Prostate gland (tissue), 2 donors: Measurements from ENCODE around the gene EHBP1. TPM values are rescaled to one million over a fixed set of nuclear protein-coding genes. Genes with fewer than 3 reads are reported as not detected.
"Not testable (repeated sequence)": the region's sequence is repeated elsewhere in the genome, so short reads cannot be mapped to it uniquely, and the experiment has no call there.

ENCODE experiments used
- DNase-seq: peaks from one replicate; pipeline ENCODE4 v3.0.0-alpha.2; 2019; ENCODE audit warnings: low spot score
- H3K27ac ChIP-seq, 2 donors: fragments of 200-600 bp; sonication (generic); 2 replicates each; pipeline ENCODE4 v1.5.1; 2017 to 2019
- H3K27me3 ChIP-seq: fragments of 200-600 bp; sonication (generic); replicated peaks from 2 replicates; pipeline ENCODE4 v1.5.1; 2019; ENCODE audit not compliant: insufficient read depth
- H3K36me3 ChIP-seq, 2 donors: fragments of 200-600 bp; sonication (generic); 1 replicate in 1 of 2; 2 replicates in 1 of 2; pipeline versions ENCODE4 v1.5.1 to v1.8.1; 2017 to 2019
- H3K4me1 ChIP-seq: fragments of 200-600 bp; sonication (generic); replicated peaks from 2 replicates; pipeline ENCODE4 v1.5.1; 2019
- H3K4me3 ChIP-seq, 2 donors: fragments of 200-600 bp; sonication (generic); 2 replicates each; pipeline ENCODE4 v1.5.1; 2017 to 2019
- H3K9me3 ChIP-seq: fragments of 200-600 bp; sonication (generic); 2 replicates; pipeline ENCODE4 v1.5.1; 2017
- POLR2A ChIP-seq: fragments of 450-650 bp; IDR thresholded peaks from one replicate; pipeline ENCODE4 v1.6.1; 2016; ENCODE audit warnings: antibody characterized with exemption, mild to moderate bottlenecking
- POLR2AphosphoS5 ChIP-seq: sonication (generic); formaldehyde crosslinking; IDR thresholded peaks from one replicate; pipeline ENCODE4 v1.6.1; 2017; ENCODE audit warnings: antibody characterized with exemption
- WGBS: methylation state at CpG from one replicate; pipeline ENCODE4 v1.1.5; 2018; 5-methylcytosine and 5-hydroxymethylcytosine counted together
- intact Hi-C: fragments of 100-400 bp; cut with DNase I; formaldehyde crosslinking; loops from one replicate; pipeline ENCODE4 v1.14.2; 2022
- total RNA-seq, 2 donors: library from RNA; depleted of rRNA; stranded (reverse); fragments of >200 nt; gene quantifications; one replicate each; pipeline ENCODE4 v1.1.0, GENCODE V29; 2016
- TF ChIP-seq, protein P1 (sequence below), 4 experiments: fragments of 200-600 bp in 2 of 4; fragments of 450-650 bp in 2 of 4; sonication (generic) in 2 of 4; IDR thresholded peaks; 1 replicate in 3 of 4; 2 replicates in 1 of 4; pipeline ENCODE4 v1.5.1; 2016 to 2019; ENCODE audit warnings: antibody characterized with exemption in 4 of 4, mild to moderate bottlenecking in 2 of 4, moderate library complexity in 2 of 4

EHBP1 gene
- total RNA-seq, 2 donors from 2014 or later: 26.5 to 30.3 TPM

- WGBS: 77% methylated on average over 7 of the region's 7 CpGs
- DNase-seq: no peak
- Histone ChIP-seq H3K27ac (peak overlapping the region; percentile 92 to 93), H3K4me1 (no peaks in the 10 kb centered on the region), H3K36me3 (no peaks in the 10 kb centered on the region), H3K27me3 (no peaks in the 10 kb centered on the region), H3K4me3 (peak overlapping the region; percentile 89 to 95), H3K9me3 (no peaks in the 10 kb centered on the region)
- no peak for TF ChIP-seq POLR2A
- TF ChIP-seq, protein P1, sequence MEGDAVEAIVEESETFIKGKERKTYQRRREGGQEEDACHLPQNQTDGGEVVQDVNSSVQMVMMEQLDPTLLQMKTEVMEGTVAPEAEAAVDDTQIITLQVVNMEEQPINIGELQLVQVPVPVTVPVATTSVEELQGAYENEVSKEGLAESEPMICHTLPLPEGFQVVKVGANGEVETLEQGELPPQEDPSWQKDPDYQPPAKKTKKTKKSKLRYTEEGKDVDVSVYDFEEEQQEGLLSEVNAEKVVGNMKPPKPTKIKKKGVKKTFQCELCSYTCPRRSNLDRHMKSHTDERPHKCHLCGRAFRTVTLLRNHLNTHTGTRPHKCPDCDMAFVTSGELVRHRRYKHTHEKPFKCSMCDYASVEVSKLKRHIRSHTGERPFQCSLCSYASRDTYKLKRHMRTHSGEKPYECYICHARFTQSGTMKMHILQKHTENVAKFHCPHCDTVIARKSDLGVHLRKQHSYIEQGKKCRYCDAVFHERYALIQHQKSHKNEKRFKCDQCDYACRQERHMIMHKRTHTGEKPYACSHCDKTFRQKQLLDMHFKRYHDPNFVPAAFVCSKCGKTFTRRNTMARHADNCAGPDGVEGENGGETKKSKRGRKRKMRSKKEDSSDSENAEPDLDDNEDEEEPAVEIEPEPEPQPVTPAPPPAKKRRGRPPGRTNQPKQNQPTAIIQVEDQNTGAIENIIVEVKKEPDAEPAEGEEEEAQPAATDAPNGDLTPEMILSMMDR (IDR thresholded peaks at IDR 0.05): no peak
- no peak for TF ChIP-seq POLR2AphosphoS5
- intact Hi-C loops: loop anchor here (2.0 to 5.0 kb wide), 5 partner anchors 45 to 510 kb away; partner anchors contain the start of gene B3GNT2
Observed at GRCh38 chr2:62706721-62707521, 1.4 kb downstream of the EHBP1 start.

DNA sequence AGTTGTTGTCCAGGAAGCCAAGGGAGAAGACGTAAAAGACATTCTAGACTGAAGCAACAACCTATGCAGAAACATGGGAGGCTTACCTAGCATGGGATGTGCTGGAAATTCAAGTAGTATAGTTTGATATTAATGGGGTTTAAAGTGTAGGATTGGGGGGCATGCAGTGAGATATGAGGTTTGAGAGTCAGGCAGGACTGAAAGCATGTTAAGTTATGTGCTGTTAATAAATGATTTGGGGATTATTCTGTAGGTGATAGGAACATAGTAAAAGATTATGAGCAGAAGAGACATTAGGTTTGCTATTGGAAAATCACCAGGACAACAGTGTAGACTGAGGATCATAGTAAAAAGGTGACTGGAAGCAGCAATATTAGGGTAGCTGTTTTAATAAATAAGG lies 3.2 kb downstream of the EHBP1 start:
- no peak for TF ChIP-seq POLR2AphosphoS5
- TF ChIP-seq, protein P1 (IDR thresholded peaks at IDR 0.05): no peak
- DNase-seq: no peak
- WGBS: 88% methylated on average over 1 of the region's 1 CpG
- no peak overlapping the region for H3K4me3 ChIP-seq
- no peaks in the 10 kb centered on the region for H3K27me3 ChIP-seq
- intact Hi-C loops: loop anchor here (5.0 kb wide), 4 partner anchors 46 to 511 kb away; partner anchors contain the start of gene B3GNT2
- no peak overlapping the region for H3K27ac ChIP-seq
- H3K9me3 ChIP-seq: no peaks in the 10 kb centered on the region
- no peaks in the 10 kb centered on the region for H3K36me3 ChIP-seq
- H3K4me1 ChIP-seq: no peaks in the 10 kb centered on the region

DNA sequence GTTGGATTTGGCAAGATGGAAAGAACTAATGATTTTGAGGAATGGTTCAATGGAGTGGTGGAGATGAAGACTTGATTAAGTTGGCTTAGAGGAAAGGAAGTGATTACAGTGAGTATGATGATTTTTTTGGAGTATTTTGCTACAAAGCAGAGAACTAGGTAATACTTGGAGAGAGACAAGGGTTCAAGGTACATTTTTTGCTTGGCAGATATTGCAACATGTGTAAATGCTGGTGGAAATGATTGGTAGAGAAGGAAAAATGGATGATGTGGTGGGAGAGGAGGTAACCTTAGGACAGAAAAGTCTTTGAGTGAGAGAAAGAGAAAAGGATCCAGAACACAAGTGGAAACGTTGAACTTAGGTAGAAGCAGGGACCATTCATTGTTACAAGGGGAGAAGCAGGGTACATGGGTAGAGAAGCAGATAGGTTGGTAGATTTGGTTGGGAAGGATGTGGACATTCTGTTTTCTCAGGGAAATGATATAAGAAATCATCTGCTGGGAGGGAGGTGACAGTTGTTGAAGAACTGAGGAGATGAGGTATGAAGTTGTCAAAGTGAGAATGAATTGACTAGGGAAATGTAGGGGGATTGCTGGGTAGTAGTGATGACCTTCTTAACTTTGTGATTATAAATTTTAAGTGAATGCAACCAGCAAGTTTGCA lies 6.5 kb downstream of the EHBP1 start:
- TF ChIP-seq POLR2AphosphoS5: no peak
- TF ChIP-seq POLR2A: no peak
- TF ChIP-seq, protein P1 (IDR thresholded peaks at IDR 0.05): no peak
- WGBS: 98% methylated on average over 1 of the region's 1 CpG
- Histone ChIP-seq H3K4me1 (no peaks in the 10 kb centered on the region), H3K36me3 (no peaks in the 10 kb centered on the region), H3K9me3 (no peaks in the 10 kb centered on the region), H3K27me3 (no peaks in the 10 kb centered on the region), H3K27ac (no peak overlapping the region), H3K4me3 (no peak overlapping the region)
- DNase-seq: no peak
- intact Hi-C loops: no loop called here

DNA sequence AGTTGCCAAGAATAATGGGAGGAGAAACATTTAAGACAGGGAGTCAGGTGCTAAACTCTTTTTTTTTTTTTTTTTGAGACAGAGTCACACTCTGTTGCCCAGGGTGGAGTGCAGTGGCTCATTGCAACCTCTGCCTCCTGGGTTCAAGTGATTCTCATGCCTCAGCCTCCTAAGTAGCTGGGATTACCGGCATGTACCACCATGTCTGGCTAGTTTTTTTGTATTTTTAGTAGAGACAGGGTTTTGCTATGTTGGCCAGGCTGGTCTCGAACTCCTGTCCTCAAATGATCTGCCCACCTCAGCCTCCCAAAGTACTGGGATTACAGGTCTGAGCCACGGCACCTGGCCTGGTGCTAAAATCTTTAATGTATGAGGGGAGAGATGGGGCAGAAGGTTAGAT lies 7.7 kb downstream of the EHBP1 start:
- H3K4me1 ChIP-seq, H3K27me3 ChIP-seq: not testable (repeated sequence)

DNA sequence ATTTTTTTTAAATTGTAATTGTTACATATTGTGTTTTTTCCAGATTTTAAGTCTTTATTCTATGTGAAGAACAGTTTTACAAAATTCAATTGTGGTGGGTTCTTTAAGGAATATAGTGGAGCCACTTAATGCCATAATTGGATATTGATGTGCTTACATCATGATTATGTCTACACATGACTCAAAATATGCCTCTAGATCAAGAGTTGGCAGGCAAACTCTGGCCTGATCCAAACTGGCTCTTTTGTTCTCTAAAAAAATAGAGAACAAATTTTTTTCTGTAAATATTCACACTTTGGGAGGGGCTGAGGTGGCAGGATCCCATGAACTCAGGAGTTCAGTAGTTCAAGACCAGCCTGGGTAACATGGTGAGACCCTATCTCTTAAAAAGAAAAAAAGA lies 8.3 kb downstream of the EHBP1 start:
- Histone ChIP-seq H3K36me3 (no peaks in the 10 kb centered on the region), H3K4me1 (no peaks in the 10 kb centered on the region), H3K4me3 (no peak overlapping the region), H3K27ac (no peak overlapping the region), H3K9me3 (no peaks in the 10 kb centered on the region), H3K27me3 (no peaks in the 10 kb centered on the region)
- TF ChIP-seq POLR2A (no peak), POLR2AphosphoS5 (no peak)
- TF ChIP-seq, protein P1 (IDR thresholded peaks at IDR 0.05): no peak
- intact Hi-C loops: no loop called here
- no peak for DNase-seq

More for the DNA sequence above, 7.7 kb downstream of the EHBP1 start:
- H3K9me3 ChIP-seq, H3K36me3 ChIP-seq, intact Hi-C loops, H3K4me3 ChIP-seq, H3K27ac ChIP-seq, DNase-seq: not testable (repeated sequence)
- 91% methylated on average over 3 of the region's 3 CpGs for WGBS
